ENCODE measurements around the gene FKBP15. TPM values are rescaled to one million over a fixed set of nuclear protein-coding genes. Genes with fewer than 3 reads are reported as not detected.

FKBP15 gene
- polyA plus RNA-seq, 1 donor from 2014 or later: 12.1 TPM

- Histone ChIP-seq H3F3A (ENCODE audit: insufficient read depth, low read length, poor library complexity, severe bottlenecking) (no peaks in the 10 kb centered on the region), H3K9me3 (ENCODE audit: low read length) (no peaks in the 10 kb centered on the region), H3K9ac (ENCODE audit: low read length) (no peak overlapping the region), H3K27ac (ENCODE audit: low read length) (no peak overlapping the region), H3K79me2 (replicated peaks; ENCODE audit: insufficient read depth, low read length) (no peaks in the 10 kb centered on the region), H3K4me2 (ENCODE audit: low read length) (no peak overlapping the region), H3K36me3 (ENCODE audit: insufficient read depth, low read length) (no peaks in the 10 kb centered on the region), H2AFZ (ENCODE audit: low read depth, low read length) (no peak overlapping the region), H3K27me3 (ENCODE audit: insufficient read depth, low read depth, low read length) (no peaks in the 10 kb centered on the region), H3K9me2 (ENCODE audit: insufficient read depth, low read length) (no peaks in the 10 kb centered on the region), H4K20me1 (ENCODE audit: insufficient read depth) (no peaks in the 10 kb centered on the region), H3K4me3 (ENCODE audit: low read length) (no peak overlapping the region)
- no peak for TF ChIP-seq SMC3 (conservative IDR thresholded peaks at IDR 0.05; ENCODE audit: poor library complexity)
- no peak for TF ChIP-seq CTCF (IDR thresholded peaks at IDR 0.05; ENCODE audit: poor library complexity, severe bottlenecking)
- TF ChIP-seq POLR2AphosphoS5 (IDR thresholded peaks at IDR 0.05): no peak
- TF ChIP-seq TAF1 (IDR thresholded peaks at IDR 0.05; ENCODE audit: low read depth): no peak
- no peak for TF ChIP-seq EP300 (conservative IDR thresholded peaks at IDR 0.05; ENCODE audit: poor library complexity, severe bottlenecking)
- TF ChIP-seq EZH2 (IDR thresholded peaks at IDR 0.05; ENCODE audit: borderline replicate concordance, insufficient read depth, low read length, poor library complexity, severe bottlenecking): no peak
- TF ChIP-seq RAD21 (conservative IDR thresholded peaks at IDR 0.05): no peak
- TF ChIP-seq MXI1 (conservative IDR thresholded peaks at IDR 0.05; ENCODE audit: poor library complexity, severe bottlenecking): no peak
- no peak for TF ChIP-seq REST (IDR thresholded peaks at IDR 0.05; ENCODE audit: borderline replicate concordance)
Measured at GRCh38 chr9:113228130-113228665, 7.1 kb upstream of the FKBP15 start.

GRCh38 chr9:113227436-113227835 lies 6.4 kb upstream of the FKBP15 start:
- no peaks in the 10 kb centered on the region for H3K36me3 ChIP-seq (ENCODE audit: insufficient read depth, low read length)
- H3K9ac ChIP-seq (ENCODE audit: low read length): no peak overlapping the region
- H3K9me3 ChIP-seq (ENCODE audit: low read length): no peaks in the 10 kb centered on the region
- no peaks in the 10 kb centered on the region for H3K9me2 ChIP-seq (ENCODE audit: insufficient read depth, low read length)
- H3K4me2 ChIP-seq (ENCODE audit: low read length): no peak overlapping the region
- no peak for TF ChIP-seq EP300 (conservative IDR thresholded peaks at IDR 0.05; ENCODE audit: poor library complexity, severe bottlenecking)
- no peak for TF ChIP-seq TAF1 (IDR thresholded peaks at IDR 0.05; ENCODE audit: low read depth)
- TF ChIP-seq REST (IDR thresholded peaks at IDR 0.05; ENCODE audit: borderline replicate concordance): no peak
- TF ChIP-seq CTCF (IDR thresholded peaks at IDR 0.05; ENCODE audit: poor library complexity, severe bottlenecking): no peak
- TF ChIP-seq EZH2 (IDR thresholded peaks at IDR 0.05; ENCODE audit: borderline replicate concordance, insufficient read depth, low read length, poor library complexity, severe bottlenecking): no peak
- no peak for TF ChIP-seq SMC3 (conservative IDR thresholded peaks at IDR 0.05; ENCODE audit: poor library complexity)
- TF ChIP-seq MXI1 (conservative IDR thresholded peaks at IDR 0.05; ENCODE audit: poor library complexity, severe bottlenecking): no peak
- no peak overlapping the region for H3K4me3 ChIP-seq (ENCODE audit: low read length)
- H3K27me3 ChIP-seq (ENCODE audit: insufficient read depth, low read depth, low read length): no peaks in the 10 kb centered on the region
- H2AFZ ChIP-seq (ENCODE audit: low read depth, low read length): no peak overlapping the region
- peaks cover 4% of the 10 kb centered on the region for H3K79me2 ChIP-seq (replicated peaks; ENCODE audit: insufficient read depth, low read length)
- no peak overlapping the region for H3K27ac ChIP-seq (ENCODE audit: low read length)
- no peaks in the 10 kb centered on the region for H4K20me1 ChIP-seq (ENCODE audit: insufficient read depth)
- no peaks in the 10 kb centered on the region for H3F3A ChIP-seq (ENCODE audit: insufficient read depth, low read length, poor library complexity, severe bottlenecking)
